ENCODE data around the gene HIVEP2.

DNA sequence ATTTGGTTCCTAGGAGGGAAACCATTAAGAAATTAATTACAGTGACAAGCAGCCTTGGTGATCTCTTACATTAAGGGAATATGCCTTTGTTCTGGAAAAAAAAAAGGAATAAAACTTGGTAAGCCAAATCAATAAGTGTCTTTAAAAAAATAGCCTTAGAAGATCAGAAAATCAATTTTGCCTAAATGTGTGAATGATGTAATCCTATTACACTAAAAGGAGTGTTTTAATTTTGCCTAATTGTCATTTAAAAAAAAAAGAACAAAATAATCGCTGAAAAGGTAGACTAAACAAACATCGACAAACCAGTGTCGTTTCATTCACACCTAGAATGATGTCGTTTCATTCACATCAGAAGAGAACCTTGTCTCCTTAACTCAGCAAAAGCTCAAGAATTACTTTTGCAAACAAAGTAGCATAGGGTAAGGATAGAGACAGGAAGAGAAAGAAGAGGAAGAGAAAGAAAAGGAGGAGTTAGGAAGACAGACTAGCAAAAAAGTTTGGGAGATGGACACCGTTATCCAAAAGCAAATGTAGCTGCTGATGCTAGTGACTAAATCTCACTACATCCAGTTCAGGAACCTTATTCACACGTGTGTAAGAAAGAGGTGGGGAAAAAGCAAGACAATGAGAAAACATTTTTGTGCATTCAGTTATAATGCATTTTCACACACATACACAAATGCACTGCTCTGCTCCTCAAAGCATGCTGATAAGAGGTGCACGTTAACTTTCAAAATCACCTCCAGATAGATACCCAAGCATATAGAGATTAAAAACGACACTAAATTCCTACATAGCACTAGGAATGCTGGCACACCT lies 60.6 kb downstream of the HIVEP2 start:
- TF ChIP-seq, protein P1, sequence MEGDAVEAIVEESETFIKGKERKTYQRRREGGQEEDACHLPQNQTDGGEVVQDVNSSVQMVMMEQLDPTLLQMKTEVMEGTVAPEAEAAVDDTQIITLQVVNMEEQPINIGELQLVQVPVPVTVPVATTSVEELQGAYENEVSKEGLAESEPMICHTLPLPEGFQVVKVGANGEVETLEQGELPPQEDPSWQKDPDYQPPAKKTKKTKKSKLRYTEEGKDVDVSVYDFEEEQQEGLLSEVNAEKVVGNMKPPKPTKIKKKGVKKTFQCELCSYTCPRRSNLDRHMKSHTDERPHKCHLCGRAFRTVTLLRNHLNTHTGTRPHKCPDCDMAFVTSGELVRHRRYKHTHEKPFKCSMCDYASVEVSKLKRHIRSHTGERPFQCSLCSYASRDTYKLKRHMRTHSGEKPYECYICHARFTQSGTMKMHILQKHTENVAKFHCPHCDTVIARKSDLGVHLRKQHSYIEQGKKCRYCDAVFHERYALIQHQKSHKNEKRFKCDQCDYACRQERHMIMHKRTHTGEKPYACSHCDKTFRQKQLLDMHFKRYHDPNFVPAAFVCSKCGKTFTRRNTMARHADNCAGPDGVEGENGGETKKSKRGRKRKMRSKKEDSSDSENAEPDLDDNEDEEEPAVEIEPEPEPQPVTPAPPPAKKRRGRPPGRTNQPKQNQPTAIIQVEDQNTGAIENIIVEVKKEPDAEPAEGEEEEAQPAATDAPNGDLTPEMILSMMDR (IDR thresholded peaks at IDR 0.05) = no peak
- TF ChIP-seq POLR2A (IDR thresholded peaks at IDR 0.05) = no peak
